Dendritic cell treated with granulocyte-macrophage colony-stimulating factor and Interleukin-4, amounts not matched to agents 40 ng/mL and 50 ng/mL, for 4 days (primary cell): ENCODE measurements around the gene SPRN.
"Not testable (repeated sequence)": the region's sequence is repeated elsewhere in the genome, so short reads cannot be mapped to it uniquely, and the experiment has no call there.

Experiments
- H3K27ac Mint-ChIP-seq: one replicate; pipeline ENCODE4 v1.8.0; 2022; ENCODE audit warnings: mild to moderate bottlenecking, mixed read lengths
- H3K27me3 Mint-ChIP-seq: one replicate; pipeline ENCODE4 v1.8.0; 2022; ENCODE audit warnings: mild to moderate bottlenecking, mixed read lengths
- H3K36me3 Mint-ChIP-seq: one replicate; pipeline ENCODE4 v1.8.0; 2022; ENCODE audit warnings: low read depth, mixed read lengths
- H3K4me1 Mint-ChIP-seq: one replicate; pipeline ENCODE4 v1.8.0; 2022; ENCODE audit warnings: low read depth, mixed read lengths
- H3K4me3 Mint-ChIP-seq: one replicate; pipeline ENCODE4 v1.8.0; 2022; ENCODE audit warnings: mild to moderate bottlenecking, moderate library complexity, mixed read lengths
- H3K9me3 Mint-ChIP-seq: one replicate; pipeline ENCODE4 v1.8.0; 2022; ENCODE audit warnings: mixed read lengths
- intact Hi-C: fragments of 100-400 bp; cut with micrococcal nuclease; formaldehyde crosslinking; loops from one replicate; pipeline ENCODE4 v1.15.0; 2022

Gene SPRN

GRCh38 chr10:133396035-133396624, 28.3 kb downstream of the SPRN start:
- H3K27me3 Mint-ChIP-seq: no peaks in the 10 kb centered on the region
- intact Hi-C loops: no loop called here
- no peaks in the 10 kb centered on the region for H3K9me3 Mint-ChIP-seq
- H3K36me3 Mint-ChIP-seq: peaks cover 59% of the 10 kb centered on the region
- H3K27ac Mint-ChIP-seq: no peak overlapping the region
- no peak overlapping the region for H3K4me3 Mint-ChIP-seq
- peaks cover 52% of the 10 kb centered on the region for H3K4me1 Mint-ChIP-seq

- H3K4me3 Mint-ChIP-seq: peak overlapping the region; percentile 88
- peaks cover 57% of the 10 kb centered on the region for H3K36me3 Mint-ChIP-seq
- no peaks in the 10 kb centered on the region for H3K9me3 Mint-ChIP-seq
- H3K27me3 Mint-ChIP-seq: no peaks in the 10 kb centered on the region
- H3K27ac Mint-ChIP-seq: peak overlapping the region; percentile 93
- H3K4me1 Mint-ChIP-seq: peaks cover 58% of the 10 kb centered on the region
- intact Hi-C loops: loop anchor here (1.0 to 5.0 kb wide), 2 partner anchors 22 to 38 kb away; partner anchors contain the start of genes ECHS1 and FUOM
Measured at GRCh38 chr10:133394801-133395221, 29.6 kb downstream of the SPRN start.

GRCh38 chr10:133394064-133394663, 30.3 kb downstream of the SPRN start, which contains the start of gene MTG1:
Gene MTG1, plus strand, starts transcription at chr10:133394157. Its CDS starts 64 bp downstream, at chr10:133394221.
- Mint-ChIP-seq H3K4me3 (peak within 1 kb of the TSS; percentile 88), H3K27me3 (no peaks in the 10 kb centered on the region), H3K36me3 (peaks cover 54% of the 10 kb centered on the region), H3K9me3 (no peaks in the 10 kb centered on the region), H3K27ac (peak within 1 kb of the TSS; percentile 93), H3K4me1 (peaks cover 59% of the 10 kb centered on the region)
- intact Hi-C loops: loop anchor here (1.0 to 5.0 kb wide), 2 partner anchors 21 to 37 kb away; partner anchors contain the start of genes ECHS1 and FUOM

- intact Hi-C loops: loop anchor here (1.0 to 5.0 kb wide), 2 partner anchors 20 to 36 kb away; partner anchors contain the start of genes ECHS1 and FUOM
- Mint-ChIP-seq H3K9me3 (no peaks in the 10 kb centered on the region), H3K27me3 (no peaks in the 10 kb centered on the region), H3K4me3 (peak overlapping the region; percentile 88), H3K4me1 (peaks cover 65% of the 10 kb centered on the region), H3K27ac (peak overlapping the region; percentile 93), H3K36me3 (peaks cover 52% of the 10 kb centered on the region)
Measured at GRCh38 chr10:133393401-133394063, 30.9 kb downstream of the SPRN start.

- Mint-ChIP-seq H3K27me3 (no peaks in the 10 kb centered on the region), H3K4me3 (no peak overlapping the region), H3K36me3 (peaks cover 52% of the 10 kb centered on the region), H3K4me1 (peaks cover 75% of the 10 kb centered on the region), H3K27ac (peak overlapping the region; percentile 31), H3K9me3 (no peaks in the 10 kb centered on the region)
- intact Hi-C loops: loop anchor here (5.0 kb wide), 1 partner anchor 35 kb away; the partner anchor contains the start of gene FUOM
Measured at GRCh38 chr10:133391761-133392518, 32.5 kb downstream of the SPRN start.

- peak overlapping the region; percentile 55 for H3K27ac Mint-ChIP-seq
- peaks cover 55% of the 10 kb centered on the region for H3K36me3 Mint-ChIP-seq
- H3K4me1 Mint-ChIP-seq: peaks cover 73% of the 10 kb centered on the region
- intact Hi-C loops: loop anchor here (5.0 kb wide), 1 partner anchor 34 kb away; the partner anchor contains the start of gene FUOM
- no peak overlapping the region for H3K4me3 Mint-ChIP-seq
- H3K9me3 Mint-ChIP-seq: no peaks in the 10 kb centered on the region
- H3K27me3 Mint-ChIP-seq: no peaks in the 10 kb centered on the region
Measured at GRCh38 chr10:133391249-133391635, 33.2 kb downstream of the SPRN start.

GRCh38 chr10:133390597-133391248, 33.7 kb downstream of the SPRN start:
- intact Hi-C loops: loop anchor here (5.0 kb wide), 1 partner anchor 33 kb away; the partner anchor contains the start of gene FUOM
- Mint-ChIP-seq H3K27ac (peak overlapping the region; percentile 55), H3K4me3 (no peak overlapping the region), H3K27me3 (no peaks in the 10 kb centered on the region), H3K36me3 (peaks cover 59% of the 10 kb centered on the region), H3K4me1 (peaks cover 73% of the 10 kb centered on the region), H3K9me3 (no peaks in the 10 kb centered on the region)

- Mint-ChIP-seq H3K27me3 (no peaks in the 10 kb centered on the region), H3K27ac (peak overlapping the region; percentile 93), H3K36me3 (peaks cover 72% of the 10 kb centered on the region), H3K9me3 (no peaks in the 10 kb centered on the region), H3K4me3 (peak overlapping the region; percentile 75), H3K4me1 (peaks cover 60% of the 10 kb centered on the region)
- intact Hi-C loops: no loop called here
Measured at GRCh38 chr10:133388973-133389818, 35.2 kb downstream of the SPRN start.

- Mint-ChIP-seq H3K36me3 (peaks cover 80% of the 10 kb centered on the region), H3K4me1 (peaks cover 55% of the 10 kb centered on the region), H3K27me3 (no peaks in the 10 kb centered on the region), H3K27ac (peak overlapping the region; percentile 93), H3K4me3 (peak overlapping the region; percentile 75), H3K9me3 (no peaks in the 10 kb centered on the region)
- intact Hi-C loops: no loop called here
Measured at GRCh38 chr10:133388236-133388972, 36.0 kb downstream of the SPRN start.

GRCh38 chr10:133386951-133387350, 37.5 kb downstream of the SPRN start:
- H3K4me3 Mint-ChIP-seq, H3K27me3 Mint-ChIP-seq, intact Hi-C loops, H3K9me3 Mint-ChIP-seq, H3K27ac Mint-ChIP-seq: not testable (repeated sequence)
- peaks cover 46% of the 10 kb centered on the region for H3K4me1 Mint-ChIP-seq
- H3K36me3 Mint-ChIP-seq: peaks cover 89% of the 10 kb centered on the region

- Mint-ChIP-seq H3K9me3 (no peaks in the 10 kb centered on the region), H3K36me3 (peaks cover 84% of the 10 kb centered on the region), H3K27me3 (no peaks in the 10 kb centered on the region), H3K4me1 (peaks cover 46% of the 10 kb centered on the region), H3K4me3 (no peak overlapping the region), H3K27ac (no peak overlapping the region)
- intact Hi-C loops: no loop called here
Measured at GRCh38 chr10:133385214-133385613, 39.2 kb downstream of the SPRN start.

- H3K4me3 Mint-ChIP-seq: no peak overlapping the region
- H3K36me3 Mint-ChIP-seq: peaks cover 84% of the 10 kb centered on the region
- no peaks in the 10 kb centered on the region for H3K9me3 Mint-ChIP-seq
- H3K27ac Mint-ChIP-seq: no peak overlapping the region
- H3K27me3 Mint-ChIP-seq: peaks cover 4% of the 10 kb centered on the region
- intact Hi-C loops: no loop called here
- peaks cover 45% of the 10 kb centered on the region for H3K4me1 Mint-ChIP-seq
Measured at GRCh38 chr10:133384071-133384470, 40.4 kb downstream of the SPRN start.
